Pancreas (tissue), 10 donors: ENCODE data around the gene GDF2. TPM values are rescaled to one million over a fixed set of nuclear protein-coding genes. Genes with fewer than 3 reads are reported as not detected.

Experiments
- ATAC-seq, 4 donors: fragments of 200-7000 bp; cut with Tn5 transposase; one replicate each; pipeline versions ENCODE4 v1.8.0 to v1.9.1; 2020; ENCODE audit warnings: mild to moderate bottlenecking in 4 of 4, moderate library complexity in 4 of 4
- DNase-seq, 6 donors: peaks; one replicate each; pipeline ENCODE4 v3.0.0-alpha.2; 2020
- FAIRE-seq: peaks from 2 replicates; lab custom pipeline; 2012; peaks lifted over from hg19 to GRCh38; lab: Jason Lieb, UNC
- H3K27ac ChIP-seq, 4 donors: fragments of 200-600 bp; sonication (generic); 1 replicate in 3 of 4; 2 replicates in 1 of 4; pipeline versions ENCODE4 v1.5.0 to v1.8.0; 2020
- H3K27me3 ChIP-seq, 4 donors: fragments of 200-600 bp; one replicate each; pipeline ENCODE4 v1.8.0; 2021
- H3K36me3 ChIP-seq, 3 donors: fragments of 200-600 bp; sonication (generic) in 1 of 3; one replicate each; pipeline versions ENCODE4 v1.5.0 to v1.8.0; 2020 to 2021
- H3K4me1 ChIP-seq, 3 donors: fragments of 200-600 bp; one replicate each; pipeline ENCODE4 v1.8.0; 2021
- H3K4me3 ChIP-seq, 4 donors: fragments of 200-600 bp; sonication (generic) in 2 of 4; one replicate each; pipeline versions ENCODE4 v1.5.0 to v1.8.0; 2020 to 2021
- H3K9me3 ChIP-seq, 4 donors: fragments of 200-600 bp; one replicate each; pipeline ENCODE4 v1.8.0; 2021
- CTCF ChIP-seq, 4 donors: fragments of 200-600 bp; sonication (generic) in 3 of 4; IDR thresholded peaks; one replicate each; pipeline versions ENCODE4 v1.5.0 to v1.8.0; 2021; ENCODE audit warnings: antibody characterized with exemption in 4 of 4
- WGBS, 2 donors: extraction: QIAGEN DNeasy Blood & Tissue Kit; methylation state at CpG; one replicate each; pipeline ENCODE4 v1.1.7; 2013; 5-methylcytosine and 5-hydroxymethylcytosine counted together
- intact Hi-C, 3 donors: fragments of 100-400 bp; cut with DNase I; formaldehyde crosslinking; loops; one replicate each; pipeline versions ENCODE4 v1.11.1 to v1.14.2; 2022
- polyA plus RNA-seq, 2 donors: library from polyadenylated mRNA; stranded (reverse); fragments of 200-250 nt; gene quantifications; one replicate each; pipeline ENCODE4 v1.2.3, GENCODE V29; 2013
- total RNA-seq, 6 donors: library from RNA; stranded (reverse); fragmentation: NEBNext Ultra II Directional in 4 of 6; extraction: Animal tissue kit (Norgen Biotek cat#: 25700) in 4 of 6; gene quantifications; one replicate each; pipeline versions ENCODE4 v1.2.1 to v1.2.4, GENCODE V29; 2021 to 2023
- donor health status: healthy with polysubstance abuse.
- donor health status: DM: no; HTN: no; CAD: no; lungs with moderate emphysema.
- donor health status: DM: no; HTN: no; CAD: no.
- donor health status: control.
- donor health status: control.
- donor health status: Bipolar disorder and iron deficiency.
- donor health status: DM: yes; HTN: yes; CAD: no.
- donor health status: DM: no; HTN: no; CAD: no.
- donor health status: DM: no; HTN: no; CAD: no.
- donor health status: DM: yes; HTN: yes; CAD: no.

GDF2 gene
- total and polyA plus RNA-seq, 8 donors: not detected

- no peak overlapping the region for H3K27ac ChIP-seq
- ATAC-seq (no peak), FAIRE-seq (no peak), DNase-seq (peak in 1 of 6 donors; percentile 47)
- no peaks in the 10 kb centered on the region for H3K27me3 ChIP-seq
- H3K36me3 ChIP-seq: no peaks in the 10 kb centered on the region
- no peaks in the 10 kb centered on the region for H3K4me1 ChIP-seq
- H3K4me3 ChIP-seq: no peak overlapping the region
- TF ChIP-seq CTCF (IDR thresholded peaks at IDR 0.05): no peak
- no peaks in the 10 kb centered on the region for H3K9me3 ChIP-seq
- intact Hi-C loops: no loop called here
- 87 to 90% methylated on average over 39 of the region's 39 CpGs for WGBS, 2 donors
Observed at GRCh38 chr10:47350671-47351640, 28.7 kb downstream of the GDF2 start.

GRCh38 chr10:47351899-47352815 is 29.9 kb downstream of the GDF2 start:
- intact Hi-C loops: no loop called here
- WGBS, 2 donors: 79 to 82% methylated on average over 14 of the region's 14 CpGs
- H3K4me1 ChIP-seq: no peaks in the 10 kb centered on the region
- no peak for TF ChIP-seq CTCF (IDR thresholded peaks at IDR 0.05)
- H3K36me3 ChIP-seq: no peaks in the 10 kb centered on the region
- no peak for DNase-seq
- no peak overlapping the region for H3K4me3 ChIP-seq
- FAIRE-seq: no peak
- H3K9me3 ChIP-seq: no peaks in the 10 kb centered on the region
- H3K27me3 ChIP-seq: no peaks in the 10 kb centered on the region
- no peak for ATAC-seq
- no peak overlapping the region for H3K27ac ChIP-seq

- H3K4me3 ChIP-seq: no peak overlapping the region
- no peak for ATAC-seq
- H3K27me3 ChIP-seq: no peaks in the 10 kb centered on the region
- intact Hi-C loops: no loop called here
- WGBS, 2 donors: 87 to 91% methylated on average over 6 of the region's 6 CpGs
- H3K4me1 ChIP-seq: no peaks in the 10 kb centered on the region
- FAIRE-seq: no peak
- TF ChIP-seq CTCF (IDR thresholded peaks at IDR 0.05): no peak
- no peak for DNase-seq
- no peak overlapping the region for H3K27ac ChIP-seq
- H3K36me3 ChIP-seq: no peaks in the 10 kb centered on the region
- no peaks in the 10 kb centered on the region for H3K9me3 ChIP-seq
Observed at GRCh38 chr10:47353351-47353750, 31.1 kb downstream of the GDF2 start.

- Histone ChIP-seq H3K4me1 (no peaks in the 10 kb centered on the region), H3K27me3 (no peaks in the 10 kb centered on the region), H3K4me3 (no peak overlapping the region), H3K27ac (no peak overlapping the region), H3K36me3 (no peaks in the 10 kb centered on the region), H3K9me3 (no peaks in the 10 kb centered on the region)
- WGBS, 2 donors: 48 to 60% methylated on average over 4 of the region's 4 CpGs
- no peak for TF ChIP-seq CTCF (IDR thresholded peaks at IDR 0.05)
- no peak for FAIRE-seq
- intact Hi-C loops: no loop called here
- DNase-seq: peak in 1 of 6 donors; percentile 25
- ATAC-seq: peak in 1 of 4 donors; percentile 31
Observed at GRCh38 chr10:47354165-47354564, 31.9 kb downstream of the GDF2 start.
